Hepatocyte (in vitro differentiated cells): ENCODE results near the gene KBTBD4. TPM values are rescaled to one million over a fixed set of nuclear protein-coding genes. Genes with fewer than 3 reads are reported as not detected.

Experiments used
- DNase-seq: peaks from one replicate; pipeline ENCODE4 v3.0.0-alpha.2; 2016; ENCODE audit warnings: low spot score
- H2AFZ ChIP-seq: fragments of 200-600 bp; sonication (generic); 2 replicates; pipeline ENCODE4 v1.6.0; 2016; ENCODE audit warnings: antibody characterized with exemption, mild to moderate bottlenecking
- H3K27ac ChIP-seq: fragments of 200-600 bp; sonication (generic); 2 replicates; pipeline ENCODE4 v1.5.1; 2016; ENCODE audit warnings: mild to moderate bottlenecking
- H3K27me3 ChIP-seq: fragments of 200-600 bp; sonication (generic); 2 replicates; pipeline ENCODE4 v1.6.1; 2016
- H3K36me3 ChIP-seq: fragments of 200-600 bp; sonication (generic); replicated peaks from 2 replicates; pipeline ENCODE4 v1.5.1; 2016; ENCODE audit warnings: low read depth; ENCODE audit not compliant: insufficient read depth
- H3K4me1 ChIP-seq: fragments of 200-600 bp; sonication (generic); 2 replicates; pipeline ENCODE4 v1.5.1; 2016; ENCODE audit warnings: mild to moderate bottlenecking, moderate library complexity; ENCODE audit not compliant: insufficient read depth
- H3K4me2 ChIP-seq: fragments of 200-600 bp; sonication (generic); 2 replicates; pipeline ENCODE4 v1.6.0; 2016
- H3K4me3 ChIP-seq: fragments of 200-600 bp; sonication (generic); 2 replicates; pipeline ENCODE4 v1.5.1; 2016; ENCODE audit warnings: mild to moderate bottlenecking
- H3K79me2 ChIP-seq: fragments of 200-600 bp; sonication (generic); 2 replicates; pipeline ENCODE4 v1.6.0; 2017; ENCODE audit warnings: mild to moderate bottlenecking
- H3K9me2 ChIP-seq: fragments of 200-600 bp; sonication (generic); replicated peaks from 2 replicates; pipeline ENCODE4 v1.6.0; 2017; ENCODE audit warnings: mild to moderate bottlenecking; ENCODE audit not compliant: insufficient read depth
- H3K9me3 ChIP-seq: fragments of 200-600 bp; sonication (generic); 2 replicates; pipeline ENCODE4 v1.5.1; 2016; ENCODE audit warnings: low read depth, mild to moderate bottlenecking
- H4K20me1 ChIP-seq: fragments of 200-600 bp; sonication (generic); 2 replicates; pipeline ENCODE4 v1.6.0; 2016; ENCODE audit warnings: mild to moderate bottlenecking; ENCODE audit not compliant: insufficient read depth, poor library complexity, severe bottlenecking
- CTCF ChIP-seq: fragments of 200-600 bp; sonication (generic); IDR thresholded peaks from 2 replicates; pipeline ENCODE4 v1.5.1; 2016; ENCODE audit warnings: antibody characterized with exemption, mild to moderate bottlenecking; ENCODE audit not compliant: poor library complexity
- EZH2 ChIP-seq: fragments of 200-600 bp; sonication (generic); IDR thresholded peaks from 2 replicates; pipeline ENCODE4 v1.6.1; 2016; ENCODE audit warnings: antibody characterized with exemption, mild to moderate bottlenecking, borderline replicate concordance
- EZH2phosphoT487 ChIP-seq: fragments of 200-600 bp; sonication (generic); IDR thresholded peaks from one replicate; pipeline ENCODE4 v1.6.1; 2018; ENCODE audit warnings: antibody characterized with exemption, mild to moderate bottlenecking, low read depth, moderate library complexity; ENCODE audit not compliant: unreplicated experiment, severe bottlenecking
- WGBS: methylation state at CpG from one replicate; pipeline ENCODE4 v1.1.6; 2016; ENCODE audit warnings: low lambda C conversion rate; ENCODE audit errors: missing lambda C conversion rate; 5-methylcytosine and 5-hydroxymethylcytosine counted together
- polyA plus RNA-seq: library from polyadenylated mRNA; unstranded; fragments of >200 nt; fragmentation: Nextera tagmentation; extraction: Ambion mirVana; gene quantifications from 2 replicates; pipeline ENCODE4 v1.2.1, GENCODE V29; 2016
- total RNA-seq: library from RNA; depleted of rRNA; stranded (reverse); fragments of >200 nt; gene quantifications from 2 replicates; pipeline ENCODE4 v1.2.3, GENCODE V29; 2014

KBTBD4 gene
- total and polyA plus RNA-seq, 2 experiments from 2014 or later = 14.6 to 18.2 TPM

DNA sequence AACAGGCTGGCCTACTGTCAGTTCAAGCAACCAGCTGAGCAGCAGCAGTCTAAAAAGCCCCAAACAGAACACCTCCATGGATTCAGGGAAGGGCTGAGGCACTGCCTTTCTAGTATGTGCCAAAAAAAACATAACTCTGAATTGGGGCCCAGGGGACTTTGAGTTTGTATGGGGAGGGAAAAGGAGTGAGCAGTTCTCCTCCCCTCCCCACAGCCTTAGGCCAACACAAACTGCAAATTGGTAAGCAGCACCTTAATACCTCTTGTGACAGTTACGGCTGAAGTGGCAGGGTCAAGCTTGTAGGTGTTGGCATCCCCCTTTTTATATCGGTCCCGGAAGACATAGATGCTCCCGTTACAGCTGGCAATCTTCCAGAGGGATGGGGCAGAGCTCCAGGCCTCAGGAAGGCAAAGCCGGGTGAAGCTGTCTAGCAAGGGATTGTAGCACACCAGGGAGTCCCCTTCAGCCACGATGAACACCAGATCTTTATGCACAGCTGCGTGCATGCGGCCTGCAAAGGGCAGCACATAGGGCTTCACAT lies 6.0 kb downstream of the KBTBD4 start:
- Histone ChIP-seq H4K20me1 (no peaks in the 10 kb centered on the region), H3K4me3 (no peak overlapping the region), H3K4me1 (peaks cover 5% of the 10 kb centered on the region), H3K4me2 (no peak overlapping the region), H3K79me2 (peaks cover 57% of the 10 kb centered on the region), H3K36me3 (no peaks in the 10 kb centered on the region), H3K9me2 (no peaks in the 10 kb centered on the region), H3K27me3 (no peaks in the 10 kb centered on the region), H2AFZ (no peak overlapping the region), H3K27ac (no peak overlapping the region), H3K9me3 (no peaks in the 10 kb centered on the region)
- DNase-seq = no peak
- WGBS = 87% methylated on average over 8 of the region's 8 CpGs
- no peak for TF ChIP-seq CTCF
- no peak for TF ChIP-seq EZH2
- no peak for TF ChIP-seq EZH2phosphoT487

GRCh38 chr11:47571895-47572294 lies 6.9 kb downstream of the KBTBD4 start:
- no peak overlapping the region for H3K27ac ChIP-seq
- H3K27me3 ChIP-seq = no peaks in the 10 kb centered on the region
- no peaks in the 10 kb centered on the region for H4K20me1 ChIP-seq
- WGBS = 75% methylated on average over 1 of the region's 1 CpG
- H3K4me3 ChIP-seq = no peak overlapping the region
- no peaks in the 10 kb centered on the region for H3K4me1 ChIP-seq
- no peaks in the 10 kb centered on the region for H3K9me3 ChIP-seq
- no peak overlapping the region for H3K4me2 ChIP-seq
- no peaks in the 10 kb centered on the region for H3K36me3 ChIP-seq
- no peak for DNase-seq
- H3K9me2 ChIP-seq = no peaks in the 10 kb centered on the region
- TF ChIP-seq EZH2 (no peak), CTCF (no peak), EZH2phosphoT487 (no peak)
- no peak overlapping the region for H2AFZ ChIP-seq
- peaks cover 57% of the 10 kb centered on the region for H3K79me2 ChIP-seq

DNA sequence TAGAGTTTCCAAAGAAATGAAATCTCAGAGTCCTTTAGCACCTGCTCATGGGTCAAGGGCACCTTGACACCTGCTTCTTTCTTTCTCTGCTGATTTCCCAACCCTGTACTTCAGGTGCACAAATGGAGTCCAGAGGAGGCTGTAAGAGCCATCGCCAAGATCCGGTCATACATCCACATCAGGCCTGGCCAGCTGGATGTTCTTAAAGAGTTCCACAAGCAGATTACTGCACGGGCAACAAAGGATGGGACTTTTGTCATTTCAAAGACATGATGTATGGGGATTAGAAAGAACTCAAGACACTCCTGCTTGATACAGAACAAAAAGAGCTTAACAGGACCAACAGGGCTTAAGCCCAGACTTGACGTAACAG lies 7.4 kb downstream of the KBTBD4 start:
- no peaks in the 10 kb centered on the region for H3K36me3 ChIP-seq
- no peaks in the 10 kb centered on the region for H3K9me3 ChIP-seq
- WGBS = 93% methylated on average over 4 of the region's 4 CpGs

More for the DNA sequence above, 7.4 kb downstream of the KBTBD4 start:
- no peak for DNase-seq
- Histone ChIP-seq H4K20me1 (no peaks in the 10 kb centered on the region), H3K79me2 (peaks cover 57% of the 10 kb centered on the region), H3K4me3 (no peak overlapping the region), H3K4me1 (peaks cover 5% of the 10 kb centered on the region), H3K27ac (no peak overlapping the region), H2AFZ (no peak overlapping the region), H3K4me2 (no peak overlapping the region), H3K9me2 (no peaks in the 10 kb centered on the region), H3K27me3 (no peaks in the 10 kb centered on the region)
- TF ChIP-seq CTCF = no peak
- TF ChIP-seq EZH2 = no peak
- TF ChIP-seq EZH2phosphoT487 = no peak
